ENCODE results near the gene KMT2D.

DNA sequence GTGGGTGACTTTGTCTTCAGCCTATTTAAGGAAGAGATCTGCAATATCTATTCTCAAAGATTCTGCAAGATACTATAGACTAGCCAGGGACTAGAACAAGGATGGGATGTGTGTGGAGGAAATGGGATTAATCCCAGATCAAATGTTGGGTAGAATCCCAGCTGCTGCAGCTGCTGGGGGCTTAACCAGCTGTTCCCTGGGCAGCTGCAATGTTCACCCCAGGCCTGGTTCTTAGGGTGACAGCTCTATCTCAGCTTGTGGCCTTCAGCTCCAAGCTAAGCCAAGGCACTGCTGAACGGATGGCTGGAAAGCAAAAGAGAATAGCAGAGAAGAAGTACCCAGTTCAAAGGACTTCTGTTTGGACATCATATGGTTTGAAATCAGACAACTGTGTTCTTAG lies 19.2 kb upstream of the KMT2D start:
- TF ChIP-seq POLR2A (IDR thresholded peaks at IDR 0.05; ENCODE audit: low read depth, low read length) (no peak), POLR2AphosphoS5 (IDR thresholded peaks at IDR 0.05; ENCODE audit: low read depth, low read length) (no peak), TAF1 (IDR thresholded peaks at IDR 0.05; ENCODE audit: low read depth, low read length) (no peak), SPI1 (IDR thresholded peaks at IDR 0.05; ENCODE audit: low read depth, low read length) (no peak)
